ENCODE data around the gene KRTDAP.

DNA sequence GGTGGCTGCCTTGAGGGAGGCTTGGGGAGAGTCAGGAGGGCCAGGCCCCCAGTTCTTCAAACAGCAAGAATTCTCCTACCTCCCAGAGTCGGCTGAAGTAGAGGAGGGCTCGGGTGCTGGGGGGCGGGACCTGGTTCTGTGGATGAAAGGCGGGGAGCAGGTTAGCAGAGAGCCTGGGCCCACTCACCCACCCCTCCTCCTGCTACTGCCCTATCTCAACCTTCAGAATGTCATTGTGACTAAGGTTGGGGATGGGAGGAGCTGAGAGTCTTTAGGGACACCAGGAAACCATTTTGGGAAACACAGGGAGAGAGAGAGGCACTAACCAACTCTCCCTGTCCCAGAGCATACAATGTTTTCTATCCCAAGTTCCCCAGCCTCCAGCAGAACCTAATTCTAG, 12.5 kb upstream of the KRTDAP start:
- TF ChIP-seq, protein P1, sequence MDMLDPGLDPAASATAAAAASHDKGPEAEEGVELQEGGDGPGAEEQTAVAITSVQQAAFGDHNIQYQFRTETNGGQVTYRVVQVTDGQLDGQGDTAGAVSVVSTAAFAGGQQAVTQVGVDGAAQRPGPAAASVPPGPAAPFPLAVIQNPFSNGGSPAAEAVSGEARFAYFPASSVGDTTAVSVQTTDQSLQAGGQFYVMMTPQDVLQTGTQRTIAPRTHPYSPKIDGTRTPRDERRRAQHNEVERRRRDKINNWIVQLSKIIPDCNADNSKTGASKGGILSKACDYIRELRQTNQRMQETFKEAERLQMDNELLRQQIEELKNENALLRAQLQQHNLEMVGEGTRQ (IDR thresholded peaks at IDR 0.05; ENCODE audit: borderline replicate concordance, low read depth, low read length), result no peak
- TF ChIP-seq, protein P2, sequence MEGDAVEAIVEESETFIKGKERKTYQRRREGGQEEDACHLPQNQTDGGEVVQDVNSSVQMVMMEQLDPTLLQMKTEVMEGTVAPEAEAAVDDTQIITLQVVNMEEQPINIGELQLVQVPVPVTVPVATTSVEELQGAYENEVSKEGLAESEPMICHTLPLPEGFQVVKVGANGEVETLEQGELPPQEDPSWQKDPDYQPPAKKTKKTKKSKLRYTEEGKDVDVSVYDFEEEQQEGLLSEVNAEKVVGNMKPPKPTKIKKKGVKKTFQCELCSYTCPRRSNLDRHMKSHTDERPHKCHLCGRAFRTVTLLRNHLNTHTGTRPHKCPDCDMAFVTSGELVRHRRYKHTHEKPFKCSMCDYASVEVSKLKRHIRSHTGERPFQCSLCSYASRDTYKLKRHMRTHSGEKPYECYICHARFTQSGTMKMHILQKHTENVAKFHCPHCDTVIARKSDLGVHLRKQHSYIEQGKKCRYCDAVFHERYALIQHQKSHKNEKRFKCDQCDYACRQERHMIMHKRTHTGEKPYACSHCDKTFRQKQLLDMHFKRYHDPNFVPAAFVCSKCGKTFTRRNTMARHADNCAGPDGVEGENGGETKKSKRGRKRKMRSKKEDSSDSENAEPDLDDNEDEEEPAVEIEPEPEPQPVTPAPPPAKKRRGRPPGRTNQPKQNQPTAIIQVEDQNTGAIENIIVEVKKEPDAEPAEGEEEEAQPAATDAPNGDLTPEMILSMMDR (IDR thresholded peaks at IDR 0.05), result no peak

Measured in SK-N-SH (cell line).